Measurements from ENCODE around the gene PIGV.

PIGV gene

GRCh38 chr1:26787706-26788514 lies at the start of gene PIGV:
TSS of gene PIGV (plus strand) at chr1:26787950. CDS start at chr1:26790816, 2,866 bp downstream.
- TF ChIP-seq CTCF (IDR thresholded peaks at IDR 0.05) = no peak
- no peak for TF ChIP-seq ZFX (IDR thresholded peaks at IDR 0.05; ENCODE audit: borderline replicate concordance)

GRCh38 chr1:26739329-26739914 lies 48.3 kb upstream of the PIGV start:
- peak overlapping the region; percentile 41 for H3K27ac ChIP-seq

More at GRCh38 chr1:26787706-26788514, at the start of gene PIGV:
- H3K27ac ChIP-seq = peak within 1 kb of the TSS; percentile 97

GRCh38 chr1:26740023-26740634 lies 47.6 kb upstream of the PIGV start:
- no peak for TF ChIP-seq CTCF (IDR thresholded peaks at IDR 0.05)
- no peak for TF ChIP-seq ZFX (IDR thresholded peaks at IDR 0.05; ENCODE audit: borderline replicate concordance)
- peak overlapping the region; percentile 41 for H3K27ac ChIP-seq

More at GRCh38 chr1:26739329-26739914, 48.3 kb upstream of the PIGV start:
- TF ChIP-seq ZFX (IDR thresholded peaks at IDR 0.05; ENCODE audit: borderline replicate concordance) (no peak), CTCF (IDR thresholded peaks at IDR 0.05) (no peak)

- no peak for TF ChIP-seq ZFX (IDR thresholded peaks at IDR 0.05; ENCODE audit: borderline replicate concordance)
- TF ChIP-seq CTCF (IDR thresholded peaks at IDR 0.05) = no peak
- peak overlapping the region; percentile 41 for H3K27ac ChIP-seq
These were observed 46.8 kb upstream of the PIGV start for GRCh38 chr1:26740952-26741351.

GRCh38 chr1:26743426-26744059 lies 44.2 kb upstream of the PIGV start:
- H3K27ac ChIP-seq = peak overlapping the region; percentile 41
- no peak for TF ChIP-seq CTCF (IDR thresholded peaks at IDR 0.05)
- TF ChIP-seq ZFX (IDR thresholded peaks at IDR 0.05; ENCODE audit: borderline replicate concordance) = no peak

GRCh38 chr1:26744075-26744959 lies 43.4 kb upstream of the PIGV start:
- TF ChIP-seq CTCF (IDR thresholded peaks at IDR 0.05) (no peak), ZFX (IDR thresholded peaks at IDR 0.05; ENCODE audit: borderline replicate concordance) (no peak)
- peak overlapping the region; percentile 41 for H3K27ac ChIP-seq
